ENCODE measurements around the gene NFATC1.

DNA sequence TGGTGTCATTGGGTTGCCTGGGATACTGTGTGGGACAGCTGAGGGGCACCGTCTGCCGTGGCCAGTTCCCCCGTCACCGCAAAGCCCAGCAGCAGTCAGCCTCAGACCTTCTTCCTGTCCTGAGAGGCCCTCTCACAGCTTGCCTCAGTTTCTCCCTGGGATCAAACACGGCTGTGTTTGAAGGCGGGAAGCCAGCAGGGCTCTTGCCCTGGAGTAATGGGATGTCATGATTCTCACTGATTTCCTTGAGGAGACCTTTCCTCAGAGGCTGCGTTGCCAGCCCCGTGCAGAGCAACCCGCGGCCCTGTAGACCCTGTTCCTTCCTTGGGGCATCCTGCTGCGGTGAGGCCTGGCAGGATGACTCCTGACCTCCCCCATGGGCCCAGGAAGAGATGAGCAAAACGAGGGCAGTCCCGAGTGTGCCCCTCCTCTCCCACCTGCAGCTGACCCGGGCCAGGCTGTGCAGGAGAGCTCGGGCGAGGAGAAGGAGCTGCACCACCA, 13.9 kb upstream of the NFATC1 start:
- TF ChIP-seq, protein P1, sequence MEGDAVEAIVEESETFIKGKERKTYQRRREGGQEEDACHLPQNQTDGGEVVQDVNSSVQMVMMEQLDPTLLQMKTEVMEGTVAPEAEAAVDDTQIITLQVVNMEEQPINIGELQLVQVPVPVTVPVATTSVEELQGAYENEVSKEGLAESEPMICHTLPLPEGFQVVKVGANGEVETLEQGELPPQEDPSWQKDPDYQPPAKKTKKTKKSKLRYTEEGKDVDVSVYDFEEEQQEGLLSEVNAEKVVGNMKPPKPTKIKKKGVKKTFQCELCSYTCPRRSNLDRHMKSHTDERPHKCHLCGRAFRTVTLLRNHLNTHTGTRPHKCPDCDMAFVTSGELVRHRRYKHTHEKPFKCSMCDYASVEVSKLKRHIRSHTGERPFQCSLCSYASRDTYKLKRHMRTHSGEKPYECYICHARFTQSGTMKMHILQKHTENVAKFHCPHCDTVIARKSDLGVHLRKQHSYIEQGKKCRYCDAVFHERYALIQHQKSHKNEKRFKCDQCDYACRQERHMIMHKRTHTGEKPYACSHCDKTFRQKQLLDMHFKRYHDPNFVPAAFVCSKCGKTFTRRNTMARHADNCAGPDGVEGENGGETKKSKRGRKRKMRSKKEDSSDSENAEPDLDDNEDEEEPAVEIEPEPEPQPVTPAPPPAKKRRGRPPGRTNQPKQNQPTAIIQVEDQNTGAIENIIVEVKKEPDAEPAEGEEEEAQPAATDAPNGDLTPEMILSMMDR (IDR thresholded peaks at IDR 0.05), result no peak
- no peak for TF ChIP-seq POLR2A (IDR thresholded peaks at IDR 0.05)
- TF ChIP-seq POLR2AphosphoS5 (IDR thresholded peaks at IDR 0.05), result no peak
